Ishikawa (cell line): ENCODE measurements around the gene EHMT2.

Source experiments
- CEBPB ChIP-seq: IDR thresholded peaks from 2 replicates; pipeline ENCODE4 v1.6.1; 2012
- CREB1 ChIP-seq: IDR thresholded peaks from 2 replicates; pipeline ENCODE4 v1.6.1; 2012; ENCODE audit warnings: low read depth
- EP300 ChIP-seq: IDR thresholded peaks from 2 replicates; pipeline ENCODE4 v1.6.1; 2012; ENCODE audit warnings: borderline replicate concordance
- MAX ChIP-seq: IDR thresholded peaks from 2 replicates; pipeline ENCODE4 v1.6.1; 2012
- RAD21 ChIP-seq: IDR thresholded peaks from 2 replicates; pipeline ENCODE4 v1.6.1; 2012; ENCODE audit warnings: low read depth
- REST ChIP-seq: IDR thresholded peaks from 2 replicates; pipeline ENCODE4 v1.6.1; 2012; ENCODE audit warnings: low read depth, mild to moderate bottlenecking
- TEAD4 ChIP-seq: IDR thresholded peaks from 2 replicates; pipeline ENCODE4 v1.6.1; 2012

GRCh38 chr6:31830886-31831335 is 66.6 kb downstream of the EHMT2 start:
- no peak for TF ChIP-seq MAX
- TF ChIP-seq RAD21, result no peak
- no peak for TF ChIP-seq EP300
- TF ChIP-seq CEBPB, result no peak
- no peak for TF ChIP-seq CREB1
- TF ChIP-seq TEAD4, result no peak
- no peak for TF ChIP-seq REST
